Cardiac fibroblast (primary cell): Measurements from ENCODE around the gene SLC66A2.

ENCODE experiments used
- DNase-seq, 2 donors: peaks; one replicate each; pipeline versions ENCODE4 v3.0.0 to v3.0.0-alpha.2; 2010; ENCODE audit warnings: low read depth in 2 of 2
- H3K4me3 ChIP-seq, 2 donors: replicated peaks in 1 of 2; 1 replicate in 1 of 2; 2 replicates in 1 of 2; pipeline ENCODE4 v1.5.1; 2011; ENCODE audit warnings: low read depth in 2 of 2, low read length in 2 of 2, mild to moderate bottlenecking in 2 of 2, moderate library complexity in 1 of 2
- TF ChIP-seq, protein P1 (sequence below): IDR thresholded peaks from one replicate; pipeline ENCODE4 v1.5.1; 2011; ENCODE audit warnings: low read depth, mild to moderate bottlenecking, low read length, inconsistent platforms

SLC66A2 gene

DNA sequence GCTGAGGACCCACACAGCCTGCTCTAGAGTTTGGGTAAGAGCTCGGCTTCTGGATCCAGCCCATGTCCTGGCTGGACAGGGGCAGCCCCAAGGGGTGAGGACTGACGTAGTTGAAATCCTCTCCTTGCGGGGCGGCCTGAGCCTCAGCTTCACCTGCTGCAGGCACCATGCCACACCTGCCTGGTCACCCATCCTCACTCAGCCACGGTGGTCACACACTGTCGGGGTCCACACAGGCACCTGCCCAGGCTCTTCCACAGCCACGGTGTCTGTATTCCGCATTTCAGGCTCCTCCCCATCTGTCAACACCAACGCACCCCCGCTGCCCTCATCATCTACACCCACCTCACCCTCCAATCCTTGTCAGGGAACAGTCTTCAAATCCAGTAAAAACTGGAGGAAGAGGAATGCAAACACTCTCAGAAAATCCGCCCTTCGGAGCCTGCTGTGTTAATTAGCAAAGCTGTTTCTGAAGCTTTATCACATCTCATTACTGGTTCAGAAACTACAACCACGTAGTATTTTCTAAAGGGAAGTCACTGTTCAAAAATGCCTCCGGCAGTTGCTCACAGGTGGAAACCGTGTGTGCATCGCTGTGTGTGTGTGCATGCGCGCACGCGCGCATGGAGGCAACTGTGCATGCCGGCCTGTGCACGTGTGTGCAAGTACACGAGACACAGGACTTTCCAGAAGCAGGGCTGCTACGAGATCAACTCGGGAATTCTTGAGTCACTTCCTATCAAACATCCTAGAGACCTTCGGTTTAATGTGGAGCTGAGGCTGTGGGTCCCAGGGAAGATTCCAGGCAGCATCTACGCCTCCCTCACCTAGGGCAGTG, 38.2 kb downstream of the SLC66A2 start:
- DNase-seq = no peak
- H3K4me3 ChIP-seq = no peak overlapping the region
- TF ChIP-seq, protein P1, sequence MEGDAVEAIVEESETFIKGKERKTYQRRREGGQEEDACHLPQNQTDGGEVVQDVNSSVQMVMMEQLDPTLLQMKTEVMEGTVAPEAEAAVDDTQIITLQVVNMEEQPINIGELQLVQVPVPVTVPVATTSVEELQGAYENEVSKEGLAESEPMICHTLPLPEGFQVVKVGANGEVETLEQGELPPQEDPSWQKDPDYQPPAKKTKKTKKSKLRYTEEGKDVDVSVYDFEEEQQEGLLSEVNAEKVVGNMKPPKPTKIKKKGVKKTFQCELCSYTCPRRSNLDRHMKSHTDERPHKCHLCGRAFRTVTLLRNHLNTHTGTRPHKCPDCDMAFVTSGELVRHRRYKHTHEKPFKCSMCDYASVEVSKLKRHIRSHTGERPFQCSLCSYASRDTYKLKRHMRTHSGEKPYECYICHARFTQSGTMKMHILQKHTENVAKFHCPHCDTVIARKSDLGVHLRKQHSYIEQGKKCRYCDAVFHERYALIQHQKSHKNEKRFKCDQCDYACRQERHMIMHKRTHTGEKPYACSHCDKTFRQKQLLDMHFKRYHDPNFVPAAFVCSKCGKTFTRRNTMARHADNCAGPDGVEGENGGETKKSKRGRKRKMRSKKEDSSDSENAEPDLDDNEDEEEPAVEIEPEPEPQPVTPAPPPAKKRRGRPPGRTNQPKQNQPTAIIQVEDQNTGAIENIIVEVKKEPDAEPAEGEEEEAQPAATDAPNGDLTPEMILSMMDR = no peak

DNA sequence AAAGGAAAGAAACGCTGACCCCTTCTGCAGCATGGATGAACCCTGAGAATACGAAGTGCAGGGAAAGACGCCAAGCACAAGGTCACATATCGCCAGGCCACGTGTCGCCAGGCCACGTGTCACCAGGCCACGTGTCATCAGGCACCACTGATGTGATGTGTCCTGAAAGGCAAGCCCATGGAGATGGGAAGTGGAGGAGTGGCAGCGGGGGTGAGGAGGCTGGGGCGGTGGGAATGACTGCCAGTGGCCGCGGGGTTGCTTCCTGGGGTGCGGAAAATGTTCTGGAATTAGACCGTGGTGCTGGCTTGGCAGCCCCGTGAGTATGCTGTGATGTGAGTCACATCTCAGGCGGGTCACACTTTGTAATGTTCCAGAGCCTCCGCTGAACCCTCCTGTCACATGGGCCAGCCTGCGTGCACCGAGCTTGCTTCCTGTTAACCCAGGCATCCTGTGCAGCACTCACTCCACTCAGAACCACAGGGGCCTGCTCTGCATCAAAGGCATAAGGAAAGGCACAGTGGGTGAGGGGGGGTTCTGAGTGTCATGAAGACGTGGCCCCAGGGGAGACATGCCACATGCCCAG, 39.0 kb downstream of the SLC66A2 start:
- DNase-seq = peak; percentile 13 to 36
- TF ChIP-seq, protein P1 = no peak
- H3K4me3 ChIP-seq = no peak overlapping the region

DNA sequence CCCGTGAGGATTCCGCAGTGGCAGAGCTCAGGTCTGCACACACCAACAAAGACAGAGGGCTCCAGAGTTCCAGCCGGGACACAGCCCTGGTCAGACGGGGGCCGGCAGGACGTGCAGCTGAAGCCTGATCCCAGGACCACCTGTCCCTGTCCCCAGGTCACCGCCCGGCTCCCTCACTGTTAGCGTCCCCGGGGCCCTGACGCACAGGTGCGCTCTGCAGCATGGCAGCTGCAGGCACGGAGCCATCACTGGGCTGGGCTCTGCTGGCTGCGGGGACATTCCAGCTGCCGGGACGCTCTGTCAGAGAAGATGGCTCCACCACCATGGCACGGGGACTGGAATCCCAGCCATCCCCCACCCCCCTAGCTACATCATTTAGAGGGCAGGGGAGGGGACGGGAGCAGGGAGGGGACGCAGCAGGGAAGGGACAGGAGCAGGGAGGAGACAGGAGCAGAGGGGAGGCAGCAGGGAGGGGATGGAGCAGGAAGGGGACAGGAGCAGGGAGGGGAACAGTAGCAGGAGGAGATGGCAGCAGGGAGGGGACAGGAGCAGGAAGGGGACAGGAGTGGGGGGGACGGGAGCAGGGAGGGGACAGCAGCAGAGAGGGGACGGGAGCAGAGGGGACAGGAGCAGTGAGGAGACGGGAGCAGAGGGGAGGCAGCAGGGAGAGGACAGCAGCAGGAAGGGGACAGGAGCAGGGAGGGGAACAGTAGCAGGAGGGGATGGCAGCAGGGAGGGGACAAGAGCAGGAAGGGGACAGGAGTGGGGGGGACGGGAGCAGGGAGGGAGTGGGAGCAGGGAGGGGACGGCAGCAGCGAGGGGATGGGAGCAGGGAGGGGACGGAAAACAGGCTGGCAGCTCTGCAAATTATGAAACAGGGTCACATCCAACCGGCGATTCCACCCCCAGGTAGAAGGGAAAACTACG, 39.8 kb downstream of the SLC66A2 start:
- DNase-seq = no peak
- TF ChIP-seq, protein P1 = no peak
- H3K4me3 ChIP-seq = no peak overlapping the region

DNA sequence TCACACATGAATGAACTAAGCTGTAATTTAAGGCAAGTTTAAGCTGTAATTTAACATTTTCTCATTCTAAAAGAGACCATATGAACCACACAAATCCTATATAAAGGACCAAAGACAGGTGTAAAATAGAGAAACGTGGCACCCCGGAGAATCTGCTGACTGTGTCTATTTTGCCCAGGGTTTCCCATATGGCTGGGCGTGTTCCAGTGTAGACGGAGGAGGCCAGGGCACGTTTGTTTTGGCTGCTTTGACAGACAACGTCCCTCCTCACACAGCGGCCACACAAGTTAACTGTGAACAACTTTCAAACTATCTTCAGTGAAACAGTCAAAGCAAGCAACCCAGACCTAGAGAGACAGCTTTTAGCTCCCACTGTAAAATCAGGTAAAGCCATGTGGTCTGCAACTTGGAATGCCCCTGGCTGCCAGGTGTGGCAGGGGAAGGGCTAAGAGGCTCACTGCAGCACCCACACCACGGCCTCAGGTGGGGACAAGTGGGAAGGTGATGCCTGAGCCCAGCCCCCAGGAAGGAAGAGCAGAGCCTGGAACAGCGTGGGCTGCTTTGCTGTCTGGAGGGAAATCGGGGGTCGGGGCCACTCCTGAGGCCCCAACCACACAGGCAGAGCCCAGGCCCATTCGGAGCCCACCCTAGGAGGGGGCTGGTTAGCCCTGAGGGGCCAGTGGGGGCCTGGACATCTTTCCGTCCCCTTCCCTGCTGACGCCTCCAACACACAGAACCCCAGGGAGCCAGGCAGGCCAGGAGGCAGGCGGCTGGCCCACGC, 40.7 kb downstream of the SLC66A2 start:
- no peak for DNase-seq
- no peak overlapping the region for H3K4me3 ChIP-seq
- TF ChIP-seq, protein P1 = no peak

DNA sequence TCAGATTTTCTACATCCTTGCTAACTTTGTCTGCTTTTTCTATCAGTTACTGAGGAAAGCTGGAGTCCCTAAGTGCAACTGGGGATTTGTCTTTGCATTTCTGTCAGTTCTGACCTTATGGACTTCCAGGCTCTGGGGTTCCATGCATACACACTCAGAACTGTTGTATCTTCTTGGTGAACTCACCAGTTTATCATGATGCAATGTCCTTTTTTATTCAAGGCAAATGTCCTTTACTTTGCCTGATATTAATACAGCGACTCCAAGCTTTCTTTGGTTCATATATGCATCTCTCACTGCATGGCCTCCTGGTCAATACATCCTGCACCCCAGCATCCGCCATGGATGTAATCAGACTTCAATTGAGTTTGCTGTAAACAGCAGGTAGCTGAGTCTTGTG, 44.7 kb downstream of the SLC66A2 start:
- no peak overlapping the region for H3K4me3 ChIP-seq
- no peak for DNase-seq
- TF ChIP-seq, protein P1 = no peak

DNA sequence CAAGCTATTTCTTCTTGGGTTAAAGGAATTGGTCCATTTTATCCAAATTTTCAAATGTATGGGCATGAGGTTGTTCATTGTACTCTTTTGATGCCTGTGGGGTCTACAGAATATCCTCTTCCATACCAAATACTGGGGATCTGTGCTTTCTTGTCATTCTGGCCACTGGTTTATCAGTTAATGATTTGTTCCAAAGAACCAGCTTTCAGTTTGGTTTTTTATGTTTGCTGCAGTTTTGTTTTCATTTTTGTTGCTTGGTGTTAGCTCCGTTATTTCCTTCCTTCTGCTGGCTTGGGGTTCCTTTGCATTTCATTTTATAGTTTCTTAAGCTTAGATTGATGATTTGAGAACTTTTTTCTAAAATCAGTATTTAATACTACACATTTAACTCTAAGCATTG, 45.5 kb downstream of the SLC66A2 start:
- no peak for DNase-seq
- TF ChIP-seq, protein P1 = no peak
- H3K4me3 ChIP-seq = no peak overlapping the region
